A673 (cell line): ENCODE results near the gene HSD17B14. TPM values are rescaled to one million over a fixed set of nuclear protein-coding genes. Genes with fewer than 3 reads are reported as not detected.

Experiments used
- BruUV-seq: library from RNA; stranded (reverse); fragments of 400-500 nt; replicated peaks from 2 replicates; lab custom pipeline; 2021; lab: Mats Ljungman, UMichigan
- CTCF ChIA-PET: fragments of 300-600 bp; sonication (Branson Sonifier 250); formaldehyde crosslinking; loops from one replicate; lab custom pipeline; 2022; ENCODE audit warnings: antibody characterized with exemption; lab: Charles Lee
- POLR2A ChIA-PET: fragments of 300-600 bp; sonication (Branson Sonifier 250); formaldehyde crosslinking; loops from one replicate; lab custom pipeline; 2022; ENCODE audit warnings: antibody characterized with exemption; ENCODE audit not compliant: low non-redundant PET; lab: Charles Lee
- DNase-seq: peaks from one replicate; pipeline ENCODE4 v3.0.0-alpha.2; 2015; ENCODE audit warnings: low spot score
- H3K27ac ChIP-seq: fragments of 200-600 bp; sonication (generic); 2 replicates; pipeline ENCODE4 v1.5.1; 2016; ENCODE audit warnings: mixed run types, low read depth, mild to moderate bottlenecking, mixed read lengths, antibody characterized with exemption, low read length; ENCODE audit not compliant: poor library complexity, severe bottlenecking
- H3K27me3 ChIP-seq: fragments of 200-600 bp; sonication (generic); replicated peaks from 2 replicates; pipeline ENCODE4 v1.6.1; 2017; ENCODE audit warnings: mixed run types, low read depth, mild to moderate bottlenecking, mixed read lengths, antibody characterized with exemption, low read length; ENCODE audit not compliant: insufficient read depth, poor library complexity
- H3K36me3 ChIP-seq: fragments of 200-600 bp; sonication (generic); 2 replicates; pipeline ENCODE4 v1.6.1; 2016; ENCODE audit warnings: mixed run types, mild to moderate bottlenecking, mixed read lengths, antibody characterized with exemption, low read length; ENCODE audit not compliant: insufficient read depth, poor library complexity, severe bottlenecking
- H3K4me1 ChIP-seq: fragments of 200-600 bp; sonication (generic); 2 replicates; pipeline ENCODE4 v1.6.1; 2017; ENCODE audit warnings: mixed run types, mild to moderate bottlenecking, mixed read lengths, antibody characterized with exemption, low read length; ENCODE audit not compliant: insufficient read depth, poor library complexity, severe bottlenecking
- H3K4me3 ChIP-seq: fragments of 200-600 bp; sonication (generic); 2 replicates; pipeline ENCODE4 v1.5.1; 2016; ENCODE audit warnings: low read depth, mixed run types, mild to moderate bottlenecking, mixed read lengths, low read length; ENCODE audit not compliant: poor library complexity, severe bottlenecking
- H3K9me3 ChIP-seq: fragments of 200-600 bp; sonication (generic); 2 replicates; pipeline ENCODE4 v1.6.1; 2016; ENCODE audit warnings: mixed run types, low read depth, mild to moderate bottlenecking, mixed read lengths, antibody characterized with exemption, low read length; ENCODE audit not compliant: poor library complexity, severe bottlenecking
- CTCF ChIP-seq: fragments of 300-800, 200-600 bp; sonication (generic); conservative IDR thresholded peaks from 2 replicates; pipeline ENCODE4 v1.5.1; 2017; ENCODE audit warnings: low read depth, mild to moderate bottlenecking, antibody characterized with exemption, low read length, moderate library complexity, mixed read lengths
- EZH2 ChIP-seq: fragments of 200-600 bp; sonication (generic); IDR thresholded peaks from 2 replicates; pipeline ENCODE4 v1.6.1; 2017; ENCODE audit warnings: borderline replicate concordance, low read depth, mild to moderate bottlenecking, mixed read lengths, antibody characterized with exemption, low read length; ENCODE audit not compliant: poor library complexity, severe bottlenecking
- intact Hi-C: fragments of 100-400 bp; cut with micrococcal nuclease; formaldehyde crosslinking; loops from one replicate; pipeline ENCODE4 v1.10.0; 2022; ENCODE audit not compliant: unreplicated experiment
- total RNA-seq: library from RNA; stranded (reverse); gene quantifications from 2 replicates; pipeline ENCODE4 v1.2.3, GENCODE V29; 2021

The HSD17B14 gene
- total RNA-seq, 1 experiment from 2014 or later, result 2.0 TPM

- H3K4me3 ChIP-seq, result no peak overlapping the region
- H3K27ac ChIP-seq, result peak overlapping the region; percentile 40
- H3K27me3 ChIP-seq, result no peaks in the 10 kb centered on the region
- intact Hi-C loops, result no loop called here
- ChIA-PET POLR2A (no interaction called here), CTCF (interaction anchor here (1.0 kb wide), 1 partner anchor 12 kb away, joined by 10 read pairs; no protein-coding TSS in a partner anchor)
- no TSS peak for BruUV-seq
- TF ChIP-seq EZH2, result no peak
- no peak for TF ChIP-seq CTCF
- peaks cover 5% of the 10 kb centered on the region for H3K36me3 ChIP-seq
- H3K9me3 ChIP-seq, result no peaks in the 10 kb centered on the region
- peaks cover 5% of the 10 kb centered on the region for H3K4me1 ChIP-seq
- peak; percentile 77 for DNase-seq
These were observed 29.3 kb downstream of the HSD17B14 start for GRCh38 chr19:48806818-48807589.

DNA sequence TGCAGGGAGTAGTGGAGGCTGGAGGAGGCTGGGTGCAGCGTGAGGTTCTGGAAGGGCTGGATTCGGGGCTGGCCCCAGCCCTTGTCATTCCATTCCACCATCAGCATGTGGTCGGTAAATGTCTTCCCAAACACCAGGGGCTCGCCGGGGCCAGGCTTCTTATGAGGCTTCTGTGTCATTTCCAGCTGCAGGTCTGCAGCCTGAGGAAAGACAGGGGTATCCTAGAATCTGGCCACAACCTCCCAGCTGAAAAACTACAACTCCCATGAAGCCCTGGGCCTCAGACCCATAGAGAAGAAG, 29.8 kb downstream of the HSD17B14 start:
- Histone ChIP-seq H3K9me3 (no peaks in the 10 kb centered on the region), H3K4me1 (peaks cover 3% of the 10 kb centered on the region), H3K36me3 (peaks cover 5% of the 10 kb centered on the region), H3K27me3 (no peaks in the 10 kb centered on the region), H3K27ac (no peak overlapping the region), H3K4me3 (no peak overlapping the region)
- POLR2A ChIA-PET, result no interaction called here
- no peak for TF ChIP-seq EZH2
- no peak for TF ChIP-seq CTCF
- intact Hi-C loops, result no loop called here
- no peak for DNase-seq
- BruUV-seq, result no TSS peak
- CTCF ChIA-PET, result interaction anchor here (1.0 kb wide), 1 partner anchor 11 kb away, joined by 10 read pairs; no protein-coding TSS in a partner anchor

DNA sequence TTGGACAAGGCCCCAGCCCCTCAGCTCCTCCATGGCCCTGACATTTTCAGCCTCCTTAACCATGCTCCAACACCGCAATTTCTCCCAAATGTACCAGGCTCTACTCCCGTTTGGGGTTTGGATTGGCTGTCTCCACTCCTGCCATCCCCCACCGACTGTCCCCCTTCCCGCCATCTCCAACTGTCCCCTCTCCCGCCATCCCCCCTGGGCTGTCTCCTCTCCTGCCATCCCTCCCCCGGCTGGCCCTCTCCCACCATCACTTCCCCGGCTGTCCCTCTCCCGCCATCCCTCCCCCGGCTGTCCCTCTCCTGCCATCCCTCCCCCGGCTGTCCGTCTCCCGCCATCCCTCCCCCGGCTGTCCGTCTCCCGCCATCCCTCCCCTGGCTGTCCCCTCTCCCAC, 30.8 kb downstream of the HSD17B14 start:
- no peak overlapping the region for H3K4me3 ChIP-seq
- TF ChIP-seq EZH2, result no peak
- TF ChIP-seq CTCF, result no peak
- no peaks in the 10 kb centered on the region for H3K9me3 ChIP-seq
- no peak overlapping the region for H3K27ac ChIP-seq
- H3K4me1 ChIP-seq, result peaks cover 3% of the 10 kb centered on the region
- BruUV-seq, result no TSS peak
- H3K27me3 ChIP-seq, result no peaks in the 10 kb centered on the region
- ChIA-PET CTCF (no interaction called here), POLR2A (no interaction called here)
- H3K36me3 ChIP-seq, result peaks cover 5% of the 10 kb centered on the region
- intact Hi-C loops, result no loop called here
- no peak for DNase-seq
